ENCODE data around the gene ANKRD53. TPM values are rescaled to one million over a fixed set of nuclear protein-coding genes. Genes with fewer than 3 reads are reported as not detected.
A peak's percentile ranks its signal among the peaks of the same experiment; 100 is the strongest.

The ANKRD53 gene
- total and polyA plus RNA-seq, 12 donors = 0.14 to 1.3 (median 0.77) TPM; not detected in 1

- DNase-seq (no peak), ATAC-seq (no peak)
- Histone ChIP-seq H3K4me3 (peak overlapping the region in 6 of 10 donors; percentile 26 to 66 (median 55)), H3K27ac (no peak overlapping the region), H3K27me3 (peaks cover 4 to 53% (median 27%) of the 10 kb centered on the region in 7 donors), H3K9me3 (no peaks in the 10 kb centered on the region), H3K36me3 (no peaks in the 10 kb centered on the region), H3K4me1 (peaks cover 2 to 10% (median 8%) of the 10 kb centered on the region in 9 donors)
- TF ChIP-seq CTCF (IDR thresholded peaks at IDR 0.05) = no peak
- intact Hi-C loops (cut with DNase I) = no loop called here
- 71 to 73% methylated on average over 14 of the region's 14 CpGs for WGBS, 2 donors
Observed at GRCh38 chr2:70965506-70965905, 12.9 kb upstream of the ANKRD53 start.

GRCh38 chr2:70966681-70967080 is 11.7 kb upstream of the ANKRD53 start:
- intact Hi-C loops (cut with DNase I) = no loop called here
- DNase-seq = no peak

GRCh38 chr2:70967189-70967588 is 11.2 kb upstream of the ANKRD53 start:
- no peak for ATAC-seq
- Histone ChIP-seq H3K4me1 (peaks cover 2 to 10% (median 8%) of the 10 kb centered on the region in 9 donors), H3K4me3 (no peak overlapping the region), H3K9me3 (no peaks in the 10 kb centered on the region), H3K36me3 (no peaks in the 10 kb centered on the region), H3K27ac (no peak overlapping the region), H3K27me3 (peaks cover 4 to 68% (median 27%) of the 10 kb centered on the region in 7 donors)
- no peak for DNase-seq
- 67 to 69% methylated on average over 4 of the region's 4 CpGs for WGBS, 2 donors
- no peak for TF ChIP-seq CTCF (IDR thresholded peaks at IDR 0.05)
- intact Hi-C loops (cut with DNase I) = no loop called here

More at GRCh38 chr2:70966681-70967080, 11.7 kb upstream of the ANKRD53 start:
- Histone ChIP-seq H3K36me3 (no peaks in the 10 kb centered on the region), H3K27me3 (peaks cover 4 to 65% (median 27%) of the 10 kb centered on the region in 7 donors), H3K4me1 (peaks cover 2 to 10% (median 8%) of the 10 kb centered on the region in 9 donors), H3K4me3 (no peak overlapping the region), H3K9me3 (no peaks in the 10 kb centered on the region), H3K27ac (no peak overlapping the region)
- no peak for ATAC-seq
- WGBS, 2 donors = 76% methylated on average over 4 of the region's 4 CpGs
- no peak for TF ChIP-seq CTCF (IDR thresholded peaks at IDR 0.05)

GRCh38 chr2:70974592-70974991 is 3.8 kb upstream of the ANKRD53 start:
- H3K36me3 ChIP-seq = no peaks in the 10 kb centered on the region
- H3K27me3 ChIP-seq = peaks cover 0 to 31% (median 0%) of the 10 kb centered on the region in 7 donors
- intact Hi-C loops (cut with DNase I) = no loop called here
- DNase-seq (no peak), ATAC-seq (no peak)
- no peak overlapping the region for H3K27ac ChIP-seq
- TF ChIP-seq CTCF (IDR thresholded peaks at IDR 0.05) = no peak
- H3K9me3 ChIP-seq = no peaks in the 10 kb centered on the region
- H3K4me1 ChIP-seq = peaks cover 6 to 28% (median 21%) of the 10 kb centered on the region in 9 donors
- H3K4me3 ChIP-seq = no peak overlapping the region
- WGBS, 2 donors = 90 to 95% methylated on average over 3 of the region's 3 CpGs
